ENCODE results near the gene TGM1.
"Not testable (repeated sequence)": the region's sequence is repeated elsewhere in the genome, so short reads cannot be mapped to it uniquely, and the experiment has no call there.

TGM1 gene

GRCh38 chr14:24203249-24203886 lies 59.6 kb downstream of the TGM1 start:
- not testable (repeated sequence) for DNase-seq

GRCh38 chr14:24202538-24202937 lies 60.4 kb downstream of the TGM1 start:
- not testable (repeated sequence) for DNase-seq

Measured in stimulated activated CD4-positive, alpha-beta T cell treated with anti-CD3 and anti-CD28 coated beads, Interleukin-1b, Interleukin-23, amount 100 ng/mL, for 48 hours (primary cell).